MM.1S (cell line): ENCODE measurements around the gene TOGARAM2.

Source experiments
- DNase-seq: peaks from one replicate; pipeline ENCODE4 v3.0.0-alpha.2; 2015
- H2AFZ ChIP-seq: fragments of 300-600 bp; sonication (generic); 2 replicates; pipeline ENCODE4 v1.6.0; 2016; ENCODE audit warnings: antibody characterized with exemption, low read length
- H3F3A ChIP-seq: fragments of 300-600 bp; sonication (generic); 2 replicates; pipeline ENCODE4 v1.6.1; 2016; ENCODE audit warnings: mild to moderate bottlenecking, antibody characterized with exemption, low read length, moderate library complexity, mixed read lengths; ENCODE audit not compliant: insufficient read depth
- H3K27ac ChIP-seq: fragments of 300-600 bp; sonication (generic); 2 replicates; pipeline ENCODE4 v1.5.1; 2016; ENCODE audit warnings: mild to moderate bottlenecking, low read length
- H3K27me3 ChIP-seq: fragments of 300-600 bp; sonication (generic); replicated peaks from 2 replicates; pipeline ENCODE4 v1.6.0; 2016; ENCODE audit warnings: low read length; ENCODE audit not compliant: insufficient read depth
- H3K36me3 ChIP-seq: fragments of 300-600 bp; sonication (generic); replicated peaks from 2 replicates; pipeline ENCODE4 v1.6.1; 2016; ENCODE audit warnings: mild to moderate bottlenecking, low read length, mixed read lengths; ENCODE audit not compliant: insufficient read depth
- H3K4me1 ChIP-seq: fragments of 300-600 bp; sonication (generic); 2 replicates; pipeline ENCODE4 v1.6.1; 2016; ENCODE audit warnings: low read length, mixed read lengths
- H3K4me2 ChIP-seq: fragments of 300-600 bp; sonication (generic); 2 replicates; pipeline ENCODE4 v1.6.0; 2016; ENCODE audit warnings: low read depth, low read length
- H3K4me3 ChIP-seq: fragments of 300-600 bp; sonication (generic); 2 replicates; pipeline ENCODE4 v1.5.1; 2016; ENCODE audit warnings: low read length, mixed read lengths
- H3K79me2 ChIP-seq: fragments of 300-600 bp; sonication (generic); 2 replicates; pipeline ENCODE4 v1.6.1; 2016; ENCODE audit warnings: mixed run types, low read length, mixed read lengths
- H3K9ac ChIP-seq: fragments of 300-600 bp; sonication (generic); 2 replicates; pipeline ENCODE4 v1.6.1; 2016; ENCODE audit warnings: low read length, mixed read lengths
- H3K9me2 ChIP-seq: fragments of 300-600 bp; sonication (generic); replicated peaks from 2 replicates; pipeline ENCODE4 v1.6.1; 2016; ENCODE audit warnings: mild to moderate bottlenecking, low read length, mixed read lengths; ENCODE audit not compliant: insufficient read depth
- H3K9me3 ChIP-seq: fragments of 300-600 bp; sonication (generic); replicated peaks from 2 replicates; pipeline ENCODE4 v1.6.1; 2016; ENCODE audit warnings: mild to moderate bottlenecking, low read length, mixed read lengths; ENCODE audit not compliant: insufficient read depth
- H4K20me1 ChIP-seq: fragments of 300-600 bp; sonication (generic); 2 replicates; pipeline ENCODE4 v1.6.1; 2016; ENCODE audit warnings: mild to moderate bottlenecking, low read length, moderate library complexity, mixed read lengths; ENCODE audit not compliant: insufficient read depth
- EZH2 ChIP-seq: fragments of 300-600 bp; sonication (generic); optimal IDR thresholded peaks from 2 replicates; pipeline ENCODE3; 2017; ENCODE audit warnings: low read depth, mild to moderate bottlenecking, antibody characterized with exemption, low read length, mixed read lengths
- EZH2phosphoT487 ChIP-seq: fragments of 300-600 bp; sonication (generic); IDR thresholded peaks from 2 replicates; pipeline ENCODE4 v1.6.1; 2018; ENCODE audit warnings: antibody characterized with exemption, low read length
- TF ChIP-seq, protein P1 (sequence below): fragments of 300-600 bp; sonication (generic); IDR thresholded peaks from 2 replicates; pipeline ENCODE4 v1.5.1; 2016; ENCODE audit warnings: antibody characterized with exemption, low read length, mixed read lengths

TOGARAM2 gene

DNA sequence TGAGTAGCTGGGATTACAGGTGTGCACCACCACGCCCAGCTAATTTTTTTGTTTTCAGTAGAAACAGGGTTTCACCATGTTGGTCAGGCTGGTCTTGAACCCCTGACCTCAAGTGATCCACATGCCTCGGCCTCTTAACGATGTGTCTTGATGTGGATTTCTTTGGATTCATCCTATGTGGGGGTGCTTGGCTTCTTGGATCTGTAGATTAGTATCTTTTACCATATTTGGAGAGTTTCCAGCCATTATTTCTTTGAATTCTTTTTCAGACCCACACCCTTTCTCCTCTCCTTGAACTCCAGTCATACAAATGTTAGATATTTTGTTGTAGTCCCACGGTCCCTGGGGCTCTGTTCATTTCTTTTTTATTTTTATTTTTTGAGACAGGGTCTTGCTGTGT lies 6.8 kb upstream of the TOGARAM2 start:
- Histone ChIP-seq H3K4me2 (no peak overlapping the region), H3K9me2 (no peaks in the 10 kb centered on the region), H3K27ac (no peak overlapping the region), H3K4me3 (no peak overlapping the region), H2AFZ (no peak overlapping the region), H3K27me3 (no peaks in the 10 kb centered on the region), H3K79me2 (no peaks in the 10 kb centered on the region), H3K9ac (no peak overlapping the region), H3K4me1 (no peaks in the 10 kb centered on the region), H3K36me3 (no peaks in the 10 kb centered on the region), H3F3A (no peaks in the 10 kb centered on the region), H3K9me3 (no peaks in the 10 kb centered on the region), H4K20me1 (no peaks in the 10 kb centered on the region)
- TF ChIP-seq, protein P1, sequence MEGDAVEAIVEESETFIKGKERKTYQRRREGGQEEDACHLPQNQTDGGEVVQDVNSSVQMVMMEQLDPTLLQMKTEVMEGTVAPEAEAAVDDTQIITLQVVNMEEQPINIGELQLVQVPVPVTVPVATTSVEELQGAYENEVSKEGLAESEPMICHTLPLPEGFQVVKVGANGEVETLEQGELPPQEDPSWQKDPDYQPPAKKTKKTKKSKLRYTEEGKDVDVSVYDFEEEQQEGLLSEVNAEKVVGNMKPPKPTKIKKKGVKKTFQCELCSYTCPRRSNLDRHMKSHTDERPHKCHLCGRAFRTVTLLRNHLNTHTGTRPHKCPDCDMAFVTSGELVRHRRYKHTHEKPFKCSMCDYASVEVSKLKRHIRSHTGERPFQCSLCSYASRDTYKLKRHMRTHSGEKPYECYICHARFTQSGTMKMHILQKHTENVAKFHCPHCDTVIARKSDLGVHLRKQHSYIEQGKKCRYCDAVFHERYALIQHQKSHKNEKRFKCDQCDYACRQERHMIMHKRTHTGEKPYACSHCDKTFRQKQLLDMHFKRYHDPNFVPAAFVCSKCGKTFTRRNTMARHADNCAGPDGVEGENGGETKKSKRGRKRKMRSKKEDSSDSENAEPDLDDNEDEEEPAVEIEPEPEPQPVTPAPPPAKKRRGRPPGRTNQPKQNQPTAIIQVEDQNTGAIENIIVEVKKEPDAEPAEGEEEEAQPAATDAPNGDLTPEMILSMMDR: no peak
- TF ChIP-seq EZH2phosphoT487: no peak
- no peak for TF ChIP-seq EZH2
- DNase-seq: no peak

DNA sequence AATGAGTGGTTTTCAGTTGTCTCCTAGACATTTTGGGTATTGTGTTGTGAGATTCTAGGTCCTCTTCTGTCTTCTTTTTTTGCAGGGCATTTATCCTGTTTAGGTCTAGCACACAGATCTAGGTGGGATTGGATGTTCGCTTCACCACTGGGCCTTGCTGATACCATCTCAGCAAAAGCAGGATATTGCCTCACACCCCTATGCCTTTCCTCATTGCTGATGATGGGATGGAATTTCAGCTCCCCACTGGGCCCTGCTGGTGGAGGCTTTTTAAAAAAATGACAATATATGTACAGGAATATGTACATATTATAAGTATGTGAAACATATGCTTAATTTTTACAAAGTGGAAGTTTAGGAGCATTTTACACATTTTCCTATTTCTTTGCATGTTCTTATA lies 5.4 kb upstream of the TOGARAM2 start:
- Histone ChIP-seq H3F3A (no peaks in the 10 kb centered on the region), H3K79me2 (no peaks in the 10 kb centered on the region), H3K4me3 (no peak overlapping the region), H3K27me3 (no peaks in the 10 kb centered on the region), H3K9ac (no peak overlapping the region), H3K9me2 (no peaks in the 10 kb centered on the region), H3K36me3 (no peaks in the 10 kb centered on the region), H3K9me3 (no peaks in the 10 kb centered on the region), H4K20me1 (no peaks in the 10 kb centered on the region), H3K27ac (no peak overlapping the region), H2AFZ (no peak overlapping the region), H3K4me1 (no peaks in the 10 kb centered on the region), H3K4me2 (no peak overlapping the region)
- TF ChIP-seq EZH2 (no peak), EZH2phosphoT487 (no peak)
- TF ChIP-seq, protein P1: no peak
- DNase-seq: no peak

- no peak for DNase-seq
- no peak overlapping the region for H3K9ac ChIP-seq
- H3K27me3 ChIP-seq: no peaks in the 10 kb centered on the region
- no peaks in the 10 kb centered on the region for H3K4me1 ChIP-seq
- TF ChIP-seq EZH2: no peak
- TF ChIP-seq, protein P1: no peak
- H3K9me3 ChIP-seq: no peaks in the 10 kb centered on the region
- no peak overlapping the region for H2AFZ ChIP-seq
- H3K4me2 ChIP-seq: no peak overlapping the region
- no peaks in the 10 kb centered on the region for H3K79me2 ChIP-seq
- no peaks in the 10 kb centered on the region for H3K36me3 ChIP-seq
- no peaks in the 10 kb centered on the region for H4K20me1 ChIP-seq
- no peaks in the 10 kb centered on the region for H3F3A ChIP-seq
- H3K4me3 ChIP-seq: no peak overlapping the region
- H3K9me2 ChIP-seq: no peaks in the 10 kb centered on the region
- no peak overlapping the region for H3K27ac ChIP-seq
Observed at GRCh38 chr2:28976584-28976983, 4.5 kb upstream of the TOGARAM2 start.
